A549 (cell line): ENCODE measurements around the gene CDH26. TPM values are rescaled to one million over a fixed set of nuclear protein-coding genes. Genes with fewer than 3 reads are reported as not detected.

Experiments
- ATAC-seq, 2 experiments: fragments of 200-7000 bp in 1 of 2; fragments of >200 bp in 1 of 2; cut with Nextera tagmentation in 1 of 2; cut with Tn5 transposase in 1 of 2; 3 replicates each; pipeline versions ENCODE4 v1.8.0 to v1.9.1; 2018 to 2020; ENCODE audit warnings: mild to moderate bottlenecking in 1 of 2, moderate library complexity in 1 of 2
- CTCF ChIA-PET: fragments of 300-600 bp; sonication (Branson Sonifier 250); formaldehyde crosslinking; extraction: SDS; loops from one replicate; lab custom pipeline; 2021; ENCODE audit warnings: antibody characterized with exemption, inconsistent platforms; lab: Yijun Ruan, JAX
- POLR2A ChIA-PET: fragments of 350-600 bp; formaldehyde crosslinking; extraction: SDS; loops from one replicate; lab custom pipeline; 2021; ENCODE audit warnings: antibody characterized with exemption, inconsistent platforms; lab: Yijun Ruan, JAX
- DNase-seq, 2 experiments: peaks; one replicate each; pipeline versions ENCODE4 v3.0.0 to v3.0.0-alpha.2; 2011 to 2016; ENCODE audit warnings: low read depth in 1 of 2, low spot score in 1 of 2
- FAIRE-seq: peaks from 2 replicates; lab custom pipeline; 2011; peaks lifted over from hg19 to GRCh38; lab: Jason Lieb, UNC
- H3K27ac ChIP-seq, 2 experiments: fragments of >200 bp; sonication (Bioruptor Twin); formaldehyde crosslinking; 3 replicates each; pipeline ENCODE4 v1.5.1; 2016 to 2017
- H3K4me1 ChIP-seq: fragments of >200 bp; sonication (Bioruptor Twin); formaldehyde crosslinking; 3 replicates; pipeline ENCODE4 v1.6.1; 2016
- H3K4me2 ChIP-seq: fragments of >200 bp; sonication (Bioruptor Twin); formaldehyde crosslinking; 3 replicates; pipeline ENCODE4 v1.6.1; 2016
- H3K4me3 ChIP-seq: fragments of >200 bp; sonication (Bioruptor Twin); formaldehyde crosslinking; 3 replicates; pipeline ENCODE4 v1.5.1; 2016
- H3K9me3 ChIP-seq: fragments of >200 bp; sonication (Bioruptor Twin); formaldehyde crosslinking; 3 replicates; pipeline ENCODE4 v1.6.1; 2016
- EHF ChIP-seq: fragments of 250-450 bp; sonication (Bioruptor Pico); IDR thresholded peaks from 2 replicates; pipeline ENCODE4 v1.5.0; 2020; ENCODE audit warnings: mild to moderate bottlenecking
- EHMT2 ChIP-seq: fragments of 200-600 bp; sonication (generic); IDR thresholded peaks from 2 replicates; pipeline ENCODE4 v1.6.1; 2016; ENCODE audit warnings: antibody characterized with exemption, low read depth, mild to moderate bottlenecking, moderate library complexity
- ELK1 ChIP-seq: fragments of 150-350 bp; IDR thresholded peaks from 2 replicates; pipeline ENCODE4 v1.6.1; 2014; ENCODE audit warnings: low read depth, mild to moderate bottlenecking, low read length
- EP300 ChIP-seq, 2 experiments: fragments of >200 bp; sonication (Bioruptor Twin); formaldehyde crosslinking; IDR thresholded peaks; 2 replicates in 1 of 2; 3 replicates in 1 of 2; pipeline ENCODE4 v1.6.1; 2016 to 2017
- FOSB ChIP-seq: fragments of 250-450 bp; sonication (Bioruptor Pico); IDR thresholded peaks from 2 replicates; pipeline ENCODE4 v1.5.0; 2020; ENCODE audit warnings: mild to moderate bottlenecking, moderate library complexity
- FOXS1 ChIP-seq: fragments of 250-450 bp; sonication (Bioruptor Pico); IDR thresholded peaks from 2 replicates; pipeline ENCODE4 v1.5.0; 2020; ENCODE audit warnings: mild to moderate bottlenecking, moderate library complexity
- GATA3 ChIP-seq: IDR thresholded peaks from 2 replicates; pipeline ENCODE4 v1.6.1; 2012; ENCODE audit warnings: borderline replicate concordance
- HMGXB4 ChIP-seq: fragments of 250-450 bp; sonication (Bioruptor Pico); IDR thresholded peaks from 2 replicates; pipeline ENCODE4 v1.5.0; 2021; ENCODE audit warnings: mild to moderate bottlenecking, moderate library complexity, borderline replicate concordance
- HOXA7 ChIP-seq: fragments of 250-450 bp; sonication (Bioruptor Pico); IDR thresholded peaks from 2 replicates; pipeline ENCODE4 v1.5.0; 2020; ENCODE audit warnings: mild to moderate bottlenecking, moderate library complexity
- JUN ChIP-seq, 2 experiments: fragments of >200 bp; sonication (Bioruptor Twin); formaldehyde crosslinking; IDR thresholded peaks; 2 replicates in 1 of 2; 3 replicates in 1 of 2; pipeline ENCODE4 v1.6.1; 2016 to 2017
- KDM5A ChIP-seq: fragments of 200-600 bp; sonication (generic); IDR thresholded peaks from 2 replicates; pipeline ENCODE4 v1.6.1; 2016; ENCODE audit warnings: antibody characterized with exemption, mild to moderate bottlenecking
- MAFK ChIP-seq: fragments of 450-650 bp; IDR thresholded peaks from 2 replicates; pipeline ENCODE4 v1.6.1; 2014; ENCODE audit not compliant: partially characterized antibody
- MAZ ChIP-seq: fragments of 150-350 bp; IDR thresholded peaks from 2 replicates; pipeline ENCODE4 v1.6.1; 2014; ENCODE audit warnings: antibody characterized with exemption, low read depth, low read length, borderline replicate concordance
- NPAS2 ChIP-seq: fragments of 250-450 bp; sonication (Bioruptor Pico); IDR thresholded peaks from 2 replicates; pipeline ENCODE4 v1.8.0; 2022; ENCODE audit warnings: mild to moderate bottlenecking, moderate library complexity, borderline replicate concordance
- NR3C1 ChIP-seq: fragments of >200 bp; sonication (Bioruptor Twin); formaldehyde crosslinking; IDR thresholded peaks from 3 replicates; pipeline ENCODE4 v1.6.1; 2017
- PBX3 ChIP-seq: IDR thresholded peaks from 2 replicates; pipeline ENCODE4 v1.6.1; 2012
- PHF8 ChIP-seq: fragments of 200-600 bp; sonication (generic); IDR thresholded peaks from 2 replicates; pipeline ENCODE4 v1.6.1; 2016; ENCODE audit warnings: low read depth, mild to moderate bottlenecking, antibody characterized with exemption, moderate library complexity, borderline replicate concordance
- RARB ChIP-seq: fragments of 250-450 bp; sonication (Bioruptor Pico); IDR thresholded peaks from 2 replicates; pipeline ENCODE4 v1.8.0; 2021; ENCODE audit warnings: mild to moderate bottlenecking, moderate library complexity
- RNF2 ChIP-seq: fragments of 200-600 bp; sonication (generic); IDR thresholded peaks from 2 replicates; pipeline ENCODE4 v1.6.1; 2016; ENCODE audit warnings: low read depth, mild to moderate bottlenecking, antibody characterized with exemption, moderate library complexity, borderline replicate concordance
- TFCP2L1 ChIP-seq: fragments of 250-450 bp; sonication (Bioruptor Pico); IDR thresholded peaks from 2 replicates; pipeline ENCODE4 v1.5.0; 2021; ENCODE audit warnings: mild to moderate bottlenecking
- USF2 ChIP-seq: fragments of 450-650 bp; IDR thresholded peaks from 2 replicates; pipeline ENCODE4 v1.6.1; 2014; ENCODE audit warnings: antibody characterized with exemption
- ZC3H11A ChIP-seq: fragments of 450-650 bp; IDR thresholded peaks from 2 replicates; pipeline ENCODE4 v1.6.1; 2014; ENCODE audit warnings: antibody characterized with exemption, mild to moderate bottlenecking
- ZNF302 ChIP-seq: fragments of 250-450 bp; sonication (Bioruptor Pico); IDR thresholded peaks from 2 replicates; pipeline ENCODE4 v1.9.0; 2021; ENCODE audit warnings: inconsistent platforms, mild to moderate bottlenecking, moderate library complexity
- WGBS: methylation state at CpG from one replicate; pipeline ENCODE4 v1.1.6; 2017; ENCODE audit errors: missing lambda C conversion rate; 5-methylcytosine and 5-hydroxymethylcytosine counted together
- polyA plus RNA-seq, 4 experiments: library from polyadenylated mRNA; depleted of rRNA in 3 of 4; stranded (reverse); fragments of >200 nt; fragmentation: RNase III in 1 of 4; extraction: RNeasy Plus Mini Kit Qiagen cat#74134 plus additional on column Dnase treatment in 1 of 4; gene quantifications; 2 replicates in 3 of 4; 3 replicates in 1 of 4; pipeline ENCODE4 v1.2.3, GENCODE V29; 2011 to 2017

The CDH26 gene
- polyA plus RNA-seq, 2 of the 4 experiments (the other 2 are of a cell fraction) = 0.27 to 0.57 TPM

GRCh38 chr20:60057866-60058807 is 99.9 kb downstream of the CDH26 start:
- TF ChIP-seq TFCP2L1 = no peak
- TF ChIP-seq RNF2 = no peak
- TF ChIP-seq NR3C1 = no peak
- no peak for TF ChIP-seq RARB
- TF ChIP-seq NPAS2 (CRISPR knock-in tag) = no peak
- no peak for TF ChIP-seq FOXS1
- Histone ChIP-seq H3K4me3 (no peak overlapping the region), H3K9me3 (no peaks in the 10 kb centered on the region), H3K4me1 (no peaks in the 10 kb centered on the region), H3K27ac (no peak overlapping the region), H3K4me2 (peak overlapping the region; percentile 50; the same call in 2 of the 3 replicates)
- DNase-seq (no peak), ATAC-seq (no peak; a peak in 1 of 6 replicates), FAIRE-seq (no peak)
- ChIA-PET POLR2A (no interaction called here), CTCF (interaction anchor here (0.6 to 3.9 kb wide), 47 partner anchors 7 to 1963 kb away, joined by 3 to 36 read pairs (median 4); partner anchors contain the start of genes FAM217B and PPP1R3D)
- WGBS = 66% methylated on average over 20 of the region's 20 CpGs

GRCh38 chr20:60058879-60059278 is 100.7 kb downstream of the CDH26 start:
- no peak for DNase-seq
- no peak for ATAC-seq
- no peak overlapping the region for H3K27ac ChIP-seq
- WGBS = 77% methylated on average over 9 of the region's 9 CpGs
- no peak overlapping the region for H3K4me3 ChIP-seq
- no peak for TF ChIP-seq GATA3
- no peak for TF ChIP-seq KDM5A
- TF ChIP-seq PHF8 = no peak
- TF ChIP-seq RARB = no peak
- TF ChIP-seq MAFK = no peak
- TF ChIP-seq HOXA7 (CRISPR knock-in tag) = no peak
- TF ChIP-seq FOSB (CRISPR knock-in tag) = no peak
- no peak for TF ChIP-seq FOXS1
- no peak for TF ChIP-seq PBX3
- no peak for TF ChIP-seq EHF (CRISPR knock-in tag)
- no peak for TF ChIP-seq EP300 (IDR thresholded peaks at IDR 0.05)
- TF ChIP-seq HMGXB4 = no peak
- TF ChIP-seq ZC3H11A = no peak
- TF ChIP-seq EHMT2 = no peak
- no peak for TF ChIP-seq USF2
- no peak for TF ChIP-seq ELK1
- no peak for TF ChIP-seq MAZ
- no peak for TF ChIP-seq ZNF302 (CRISPR knock-in tag)
- no peak for TF ChIP-seq JUN (IDR thresholded peaks at IDR 0.05)
- POLR2A ChIA-PET = no interaction called here
- CTCF ChIA-PET = interaction anchor here (1.0 to 3.9 kb wide), 9 partner anchors 11 to 150 kb away, joined by 3 to 36 read pairs (median 6); no protein-coding TSS in a partner anchor
- H3K4me2 ChIP-seq = no peak overlapping the region
- H3K9me3 ChIP-seq = no peaks in the 10 kb centered on the region
- H3K4me1 ChIP-seq = no peaks in the 10 kb centered on the region
- no peak for FAIRE-seq
